OCI-LY3 (cell line): ENCODE results near the gene CISD3.
A peak's percentile ranks its signal among the peaks of the same experiment; 100 is the strongest.

Experiments
- H2AFZ ChIP-seq: fragments of 200-600, 300-600 bp; shearing (Covaris generic); 2 replicates; pipeline ENCODE4 v1.6.0; 2014; ENCODE audit warnings: antibody characterized with exemption, low read depth, low read length
- H3K27ac ChIP-seq: fragments of 200-600, 300-600 bp; sonication (generic); 2 replicates; pipeline ENCODE4 v1.5.1; 2014; ENCODE audit warnings: mild to moderate bottlenecking, low read length, moderate library complexity, mixed read lengths
- H3K27me3 ChIP-seq: fragments of 200-600, 300-600 bp; sonication (generic); 2 replicates; pipeline ENCODE4 v1.6.1; 2014; ENCODE audit warnings: low read depth, low read length, mixed read lengths
- H3K36me3 ChIP-seq: fragments of 200-600, 300-600 bp; sonication (generic); replicated peaks from 2 replicates; pipeline ENCODE3; 2014; ENCODE audit warnings: low read depth, low read length, mixed read lengths
- H3K4me1 ChIP-seq: fragments of 300-600, 200-600 bp; sonication (generic); 2 replicates; pipeline ENCODE4 v1.6.1; 2014; ENCODE audit warnings: low read length, mixed read lengths
- H3K4me2 ChIP-seq: fragments of 200-600, 300-600 bp; sonication (generic); 2 replicates; pipeline ENCODE4 v1.6.1; 2014; ENCODE audit warnings: low read length, mixed read lengths
- H3K4me3 ChIP-seq: fragments of 300-600, 200-600 bp; sonication (generic); 2 replicates; pipeline ENCODE4 v1.5.1; 2014; ENCODE audit warnings: antibody characterized with exemption, mild to moderate bottlenecking, low read length, moderate library complexity
- H3K79me2 ChIP-seq: fragments of 300-600, 200-600 bp; shearing (Covaris generic); 2 replicates; pipeline ENCODE4 v1.6.1; 2014; ENCODE audit warnings: mild to moderate bottlenecking, low read length, mixed read lengths
- H3K9ac ChIP-seq: fragments of 300-600, 200-600 bp; shearing (Covaris generic); 2 replicates; pipeline ENCODE4 v1.6.0; 2014; ENCODE audit warnings: mild to moderate bottlenecking, low read length, moderate library complexity
- H3K9me3 ChIP-seq: fragments of 200-600, 300-600 bp; shearing (Covaris generic); 2 replicates; pipeline ENCODE4 v1.6.1; 2014; ENCODE audit warnings: low read length, mixed read lengths; ENCODE audit not compliant: insufficient read depth
- H4K20me1 ChIP-seq: fragments of 200-600, 300-600 bp; sonication (generic); 2 replicates; pipeline ENCODE4 v1.6.1; 2016; ENCODE audit warnings: low read length, mixed read lengths; ENCODE audit not compliant: insufficient read depth
- CTCF ChIP-seq: fragments of 200-600, 300-600 bp; sonication (generic); IDR thresholded peaks from 2 replicates; pipeline ENCODE4 v1.5.1; 2014; ENCODE audit warnings: antibody characterized with exemption, low read length, low read depth
- EZH2phosphoT487 ChIP-seq: fragments of 200-600 bp; shearing (Covaris generic); IDR thresholded peaks from 2 replicates; pipeline ENCODE4 v1.6.1; 2018; ENCODE audit warnings: antibody characterized with exemption, mixed run types, low read depth

CISD3 gene

GRCh38 chr17:38742411-38743308, 12.5 kb downstream of the CISD3 start:
- H4K20me1 ChIP-seq = peaks cover 9% of the 10 kb centered on the region
- peaks cover 21% of the 10 kb centered on the region for H3K36me3 ChIP-seq
- peaks cover 14% of the 10 kb centered on the region for H3K4me1 ChIP-seq
- H2AFZ ChIP-seq = no peak overlapping the region
- H3K79me2 ChIP-seq = peaks cover 65% of the 10 kb centered on the region
- no peak for TF ChIP-seq CTCF
- TF ChIP-seq EZH2phosphoT487 = no peak
- H3K27ac ChIP-seq = no peak overlapping the region
- no peak overlapping the region for H3K4me3 ChIP-seq
- no peaks in the 10 kb centered on the region for H3K27me3 ChIP-seq
- H3K9me3 ChIP-seq = no peaks in the 10 kb centered on the region
- no peak overlapping the region for H3K4me2 ChIP-seq
- no peak overlapping the region for H3K9ac ChIP-seq

- no peak overlapping the region for H3K4me2 ChIP-seq
- peaks cover 9% of the 10 kb centered on the region for H4K20me1 ChIP-seq
- peaks cover 67% of the 10 kb centered on the region for H3K79me2 ChIP-seq
- no peak overlapping the region for H3K27ac ChIP-seq
- no peak overlapping the region for H3K4me3 ChIP-seq
- peaks cover 16% of the 10 kb centered on the region for H3K4me1 ChIP-seq
- no peaks in the 10 kb centered on the region for H3K9me3 ChIP-seq
- TF ChIP-seq CTCF (no peak), EZH2phosphoT487 (no peak)
- no peak overlapping the region for H2AFZ ChIP-seq
- H3K36me3 ChIP-seq = peaks cover 13% of the 10 kb centered on the region
- H3K27me3 ChIP-seq = no peaks in the 10 kb centered on the region
- H3K9ac ChIP-seq = no peak overlapping the region
These were observed 13.5 kb downstream of the CISD3 start for GRCh38 chr17:38743556-38744171.

GRCh38 chr17:38745545-38745944, 15.4 kb downstream of the CISD3 start:
- Histone ChIP-seq H3K4me3 (peak overlapping the region; percentile 86), H3K4me1 (peaks cover 19% of the 10 kb centered on the region), H3K79me2 (peaks cover 67% of the 10 kb centered on the region), H3K9ac (peak overlapping the region; percentile 99; the same call in 1 of the 2 replicates), H3K27ac (no peak overlapping the region), H2AFZ (no peak overlapping the region), H3K36me3 (peaks cover 10% of the 10 kb centered on the region), H3K9me3 (no peaks in the 10 kb centered on the region), H3K4me2 (peak overlapping the region; percentile 91), H4K20me1 (peaks cover 9% of the 10 kb centered on the region), H3K27me3 (no peaks in the 10 kb centered on the region)
- no peak for TF ChIP-seq EZH2phosphoT487

- H2AFZ ChIP-seq = no peak overlapping the region
- no peaks in the 10 kb centered on the region for H3K27me3 ChIP-seq
- no peaks in the 10 kb centered on the region for H3K9me3 ChIP-seq
- H4K20me1 ChIP-seq = peaks cover 7% of the 10 kb centered on the region
- peak overlapping the region; percentile 91 for H3K4me2 ChIP-seq
- peak overlapping the region; percentile 99 for H3K9ac ChIP-seq
- H3K36me3 ChIP-seq = peaks cover 10% of the 10 kb centered on the region
- TF ChIP-seq CTCF = no peak
- TF ChIP-seq EZH2phosphoT487 = no peak
- H3K4me3 ChIP-seq = peak overlapping the region; percentile 86
- H3K79me2 ChIP-seq = peaks cover 61% of the 10 kb centered on the region
- peak overlapping the region; percentile 80 for H3K27ac ChIP-seq
- peaks cover 26% of the 10 kb centered on the region for H3K4me1 ChIP-seq
These were observed 16.1 kb downstream of the CISD3 start for GRCh38 chr17:38746004-38746848.
